ENCODE results near the gene CCNK.

DNA sequence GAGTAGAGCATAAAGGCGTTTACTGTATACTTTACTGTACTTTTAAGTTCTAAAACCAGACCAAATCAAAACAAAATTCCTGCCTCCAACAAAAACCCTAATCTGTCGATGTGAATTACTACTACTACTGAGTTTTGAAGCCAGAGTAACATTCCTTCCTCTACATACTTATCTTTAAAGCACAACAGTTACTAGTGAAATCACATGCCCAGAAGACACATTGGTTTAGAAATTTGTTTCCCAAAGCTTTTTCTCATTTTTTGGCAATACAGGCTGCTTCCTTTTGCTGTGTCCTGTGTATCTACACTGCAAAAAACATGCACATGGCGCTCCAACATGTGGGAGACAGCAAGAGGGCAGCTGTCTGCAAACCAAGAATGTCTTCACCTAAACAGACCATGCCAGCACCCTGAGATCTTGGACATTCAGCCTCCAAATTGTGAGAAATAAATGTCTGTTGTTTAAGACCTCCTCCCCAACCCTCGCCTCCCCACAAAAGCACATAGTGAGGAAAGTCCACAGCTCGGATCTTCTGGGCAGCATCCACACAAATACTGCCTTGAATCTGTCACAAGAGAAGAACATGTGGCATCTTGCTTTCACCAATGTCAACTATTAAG lies 21.6 kb upstream of the CCNK start:
- TF ChIP-seq, protein P1, sequence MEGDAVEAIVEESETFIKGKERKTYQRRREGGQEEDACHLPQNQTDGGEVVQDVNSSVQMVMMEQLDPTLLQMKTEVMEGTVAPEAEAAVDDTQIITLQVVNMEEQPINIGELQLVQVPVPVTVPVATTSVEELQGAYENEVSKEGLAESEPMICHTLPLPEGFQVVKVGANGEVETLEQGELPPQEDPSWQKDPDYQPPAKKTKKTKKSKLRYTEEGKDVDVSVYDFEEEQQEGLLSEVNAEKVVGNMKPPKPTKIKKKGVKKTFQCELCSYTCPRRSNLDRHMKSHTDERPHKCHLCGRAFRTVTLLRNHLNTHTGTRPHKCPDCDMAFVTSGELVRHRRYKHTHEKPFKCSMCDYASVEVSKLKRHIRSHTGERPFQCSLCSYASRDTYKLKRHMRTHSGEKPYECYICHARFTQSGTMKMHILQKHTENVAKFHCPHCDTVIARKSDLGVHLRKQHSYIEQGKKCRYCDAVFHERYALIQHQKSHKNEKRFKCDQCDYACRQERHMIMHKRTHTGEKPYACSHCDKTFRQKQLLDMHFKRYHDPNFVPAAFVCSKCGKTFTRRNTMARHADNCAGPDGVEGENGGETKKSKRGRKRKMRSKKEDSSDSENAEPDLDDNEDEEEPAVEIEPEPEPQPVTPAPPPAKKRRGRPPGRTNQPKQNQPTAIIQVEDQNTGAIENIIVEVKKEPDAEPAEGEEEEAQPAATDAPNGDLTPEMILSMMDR (IDR thresholded peaks at IDR 0.05; ENCODE audit: low read length) = no peak
- no peak for TF ChIP-seq EZH2 (IDR thresholded peaks at IDR 0.05; ENCODE audit: borderline replicate concordance, low read length)
